Activated CD8-positive, alpha-beta memory T cell treated with anti-CD3 and anti-CD28 coated beads for 4 hours (primary cell): Measurements from ENCODE around the gene APOB.

ENCODE experiments used
- DNase-seq, 2 donors: peaks; one replicate each; pipeline ENCODE4 v3.0.0-alpha.2; 2020; ENCODE audit warnings: low read depth in 2 of 2

Gene APOB

DNA sequence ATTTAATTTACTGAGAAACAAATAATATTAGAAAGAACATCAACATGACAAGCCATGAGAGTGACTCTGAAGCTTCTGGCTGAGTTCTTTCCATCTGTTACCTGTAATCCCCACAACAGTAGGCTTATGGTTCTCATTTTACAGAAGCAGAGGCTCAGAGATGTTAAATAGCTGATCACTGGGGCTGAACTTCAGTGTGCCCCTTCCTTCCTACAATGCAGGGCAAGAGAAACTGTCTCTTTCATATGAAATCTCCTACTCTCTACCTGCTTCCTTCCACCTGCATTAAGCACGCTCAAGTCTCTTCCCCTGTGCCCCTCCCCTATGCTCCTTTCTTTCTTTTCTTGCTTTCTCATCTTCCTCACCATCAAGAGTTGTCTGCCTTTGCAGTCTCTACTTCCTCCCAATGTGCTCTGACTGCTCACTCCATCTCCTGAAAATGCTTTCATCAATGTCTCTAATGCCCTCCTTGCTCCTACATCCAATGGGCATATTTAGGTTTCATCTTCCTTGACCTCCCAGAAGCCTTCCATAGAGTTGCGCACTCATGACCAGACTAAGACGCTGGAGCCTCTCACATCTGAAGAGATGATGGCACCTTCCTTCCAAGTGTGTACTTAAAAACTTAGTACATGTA lies 23.7 kb downstream of the APOB start:
- DNase-seq, result no peak

GRCh38 chr2:21019678-21020021 lies 24.2 kb downstream of the APOB start:
- DNase-seq, result no peak

- no peak for DNase-seq
Observed at GRCh38 chr2:21019000-21019677, 24.7 kb downstream of the APOB start.

GRCh38 chr2:21018290-21018689 lies 25.6 kb downstream of the APOB start:
- DNase-seq, result no peak

DNA sequence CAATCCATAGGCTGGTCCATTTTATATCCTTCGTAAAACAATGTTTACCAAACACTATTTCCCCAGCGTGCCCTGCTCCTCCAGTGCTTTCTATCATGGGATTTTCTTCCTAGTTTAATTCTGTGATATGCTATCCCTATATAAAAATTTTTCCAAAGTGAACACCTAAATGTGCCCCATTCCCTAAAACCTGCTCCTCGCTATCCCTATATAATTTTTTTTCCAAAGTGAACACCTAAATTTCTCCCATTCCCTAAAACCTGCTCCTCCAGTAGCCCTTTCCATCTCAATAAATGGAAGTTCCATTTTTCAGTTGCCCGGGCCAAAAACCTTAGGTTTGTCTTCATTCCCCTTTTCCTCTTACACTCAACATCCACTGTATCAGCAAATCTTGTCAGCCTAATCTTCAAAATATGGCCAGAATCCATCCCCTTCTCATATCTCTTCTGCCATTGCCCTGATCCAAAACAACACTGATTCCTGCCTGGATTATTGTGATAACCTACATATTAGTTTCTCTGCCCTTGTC lies 26.1 kb downstream of the APOB start:
- DNase-seq, result no peak

GRCh38 chr2:21015281-21015645 lies 28.6 kb downstream of the APOB start:
- DNase-seq, result no peak

- DNase-seq, result no peak
Observed at GRCh38 chr2:21014364-21015280, 29.3 kb downstream of the APOB start.

DNA sequence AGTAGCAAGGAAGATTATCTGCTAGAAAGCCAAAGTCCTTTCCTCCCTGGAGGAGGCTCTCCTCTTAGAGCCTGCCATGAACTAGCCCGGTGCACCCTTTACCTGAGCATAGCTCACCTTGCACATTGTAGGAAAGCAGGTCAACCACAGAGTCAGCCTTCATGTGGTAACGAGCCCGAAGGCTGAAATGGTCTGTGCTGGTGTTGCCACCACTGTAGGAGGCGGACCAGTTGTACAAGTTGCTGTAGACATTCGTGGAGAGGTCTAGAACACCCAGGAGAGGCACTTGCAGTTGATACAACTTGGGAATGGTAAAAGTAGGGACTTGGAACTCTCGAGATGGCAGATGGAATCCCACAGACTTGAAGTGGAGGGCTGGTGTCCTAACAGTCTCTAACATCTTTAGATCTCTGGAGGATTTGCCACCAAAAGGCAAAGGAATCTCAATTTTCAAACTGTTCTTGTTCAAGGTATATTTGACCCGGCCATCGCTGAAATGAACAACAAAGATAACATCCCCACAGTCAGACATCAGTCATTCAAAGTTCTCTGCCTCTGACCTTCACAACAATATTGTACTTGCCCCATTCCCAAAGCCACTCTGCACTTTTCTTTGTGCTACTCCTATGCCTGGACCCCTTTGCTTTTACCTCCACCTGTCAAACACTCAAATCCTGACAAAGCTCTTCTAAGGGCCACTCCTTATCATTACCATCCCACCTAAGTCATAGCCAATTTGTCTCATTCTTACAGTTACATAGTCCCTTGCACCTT lies 30.6 kb downstream of the APOB start:
- no peak for DNase-seq

DNA sequence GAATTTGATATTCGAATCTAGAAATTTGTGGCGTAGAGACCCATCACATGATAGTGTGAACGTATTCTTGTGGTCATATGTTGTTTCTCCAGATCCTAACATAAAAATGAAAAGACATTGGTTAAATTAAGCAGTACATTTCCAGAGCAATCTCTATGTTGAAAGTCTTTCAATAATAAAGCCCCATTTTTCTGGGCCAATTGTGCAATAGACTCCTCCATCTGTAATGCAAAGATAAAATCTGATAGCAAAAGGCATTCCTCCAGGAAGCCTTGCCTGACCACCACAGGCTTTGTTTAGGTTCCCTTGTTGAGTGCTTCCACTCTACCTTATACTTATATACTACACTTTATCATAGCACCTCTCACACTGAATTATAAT lies 31.3 kb downstream of the APOB start:
- DNase-seq, result no peak

GRCh38 chr2:21011876-21012556 lies 31.9 kb downstream of the APOB start:
- no peak for DNase-seq

- no peak for DNase-seq
Observed at GRCh38 chr2:21011453-21011852, 32.4 kb downstream of the APOB start.

- no peak for DNase-seq
Observed at GRCh38 chr2:21010813-21011439, 32.9 kb downstream of the APOB start.

GRCh38 chr2:21009662-21010225 lies 34.1 kb downstream of the APOB start:
- DNase-seq, result no peak

DNA sequence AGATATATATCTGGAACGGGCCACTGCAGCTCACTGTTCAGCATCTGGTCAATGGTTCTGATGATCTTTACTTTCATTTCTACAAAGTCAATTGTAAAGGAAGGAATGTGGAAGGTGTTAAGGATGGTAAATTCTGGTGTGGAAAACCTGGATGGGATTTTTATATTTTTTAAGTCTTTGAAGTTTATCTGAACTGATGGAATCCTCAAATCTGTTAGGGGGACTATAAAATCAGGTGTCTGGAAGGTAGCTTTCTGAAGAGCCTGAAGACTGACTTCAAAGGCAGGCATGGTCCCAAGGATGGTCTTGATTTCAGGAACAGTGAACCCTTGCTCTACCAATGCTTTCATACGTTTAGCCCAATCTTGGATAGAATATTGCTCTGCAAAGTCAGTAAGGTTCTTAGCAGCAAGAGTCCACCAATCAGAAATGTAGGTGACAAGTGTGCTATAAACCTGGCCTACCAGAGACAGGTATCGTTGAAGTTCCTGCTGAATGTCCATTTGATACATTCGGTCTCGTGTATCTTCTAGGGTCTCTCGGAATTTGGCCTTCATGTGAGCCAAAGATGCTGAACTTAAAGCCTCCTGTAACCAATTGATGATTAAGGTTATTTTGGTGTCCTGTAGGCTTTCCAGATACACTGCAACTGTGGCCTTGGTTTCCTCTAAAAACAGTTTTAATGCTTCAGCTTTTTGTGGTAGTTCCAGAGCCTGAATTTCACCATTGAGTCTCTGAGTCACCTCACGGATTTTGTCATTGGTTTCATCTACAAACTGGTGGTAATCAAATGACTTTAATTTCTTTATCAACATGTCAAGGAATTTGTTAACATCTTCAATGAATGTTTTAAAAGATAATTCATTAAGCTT lies 34.8 kb downstream of the APOB start:
- no peak for DNase-seq

DNA sequence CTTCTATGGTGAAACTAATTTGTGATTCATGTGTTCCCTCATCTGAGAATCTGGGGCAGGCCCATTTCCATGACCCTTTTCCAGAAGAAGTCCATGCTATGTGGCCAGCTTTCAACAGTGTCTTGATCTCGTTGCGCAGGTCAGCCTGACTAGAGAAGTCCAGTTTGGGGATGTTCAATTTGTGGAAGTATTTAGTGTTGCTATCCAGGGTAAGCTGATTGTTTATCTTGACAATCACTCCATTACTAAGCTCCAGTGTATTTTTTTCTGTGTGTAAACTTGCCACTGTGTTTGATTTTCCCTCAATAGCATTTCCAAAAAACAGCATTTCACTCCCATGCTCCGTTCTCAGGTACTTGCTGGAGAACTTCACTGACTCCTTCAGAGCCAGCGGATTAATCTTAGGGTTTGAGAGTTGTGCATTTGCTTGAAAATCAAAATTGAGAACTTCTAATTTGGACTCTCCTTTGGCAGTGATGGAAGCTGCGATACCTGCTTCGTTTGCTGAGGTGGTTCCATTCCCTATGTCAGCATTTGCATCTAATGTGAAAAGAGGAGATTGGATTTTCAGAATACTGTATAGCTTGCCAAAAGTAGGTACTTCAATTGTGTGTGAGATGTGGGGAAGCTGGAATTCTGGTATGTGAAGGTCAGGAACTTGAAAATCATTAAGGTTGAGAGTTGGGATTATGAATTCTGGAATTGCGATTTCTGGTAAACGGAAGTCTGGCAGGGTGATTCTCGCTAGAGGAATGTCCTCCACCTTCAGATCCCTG lies 35.7 kb downstream of the APOB start:
- DNase-seq, result no peak

DNA sequence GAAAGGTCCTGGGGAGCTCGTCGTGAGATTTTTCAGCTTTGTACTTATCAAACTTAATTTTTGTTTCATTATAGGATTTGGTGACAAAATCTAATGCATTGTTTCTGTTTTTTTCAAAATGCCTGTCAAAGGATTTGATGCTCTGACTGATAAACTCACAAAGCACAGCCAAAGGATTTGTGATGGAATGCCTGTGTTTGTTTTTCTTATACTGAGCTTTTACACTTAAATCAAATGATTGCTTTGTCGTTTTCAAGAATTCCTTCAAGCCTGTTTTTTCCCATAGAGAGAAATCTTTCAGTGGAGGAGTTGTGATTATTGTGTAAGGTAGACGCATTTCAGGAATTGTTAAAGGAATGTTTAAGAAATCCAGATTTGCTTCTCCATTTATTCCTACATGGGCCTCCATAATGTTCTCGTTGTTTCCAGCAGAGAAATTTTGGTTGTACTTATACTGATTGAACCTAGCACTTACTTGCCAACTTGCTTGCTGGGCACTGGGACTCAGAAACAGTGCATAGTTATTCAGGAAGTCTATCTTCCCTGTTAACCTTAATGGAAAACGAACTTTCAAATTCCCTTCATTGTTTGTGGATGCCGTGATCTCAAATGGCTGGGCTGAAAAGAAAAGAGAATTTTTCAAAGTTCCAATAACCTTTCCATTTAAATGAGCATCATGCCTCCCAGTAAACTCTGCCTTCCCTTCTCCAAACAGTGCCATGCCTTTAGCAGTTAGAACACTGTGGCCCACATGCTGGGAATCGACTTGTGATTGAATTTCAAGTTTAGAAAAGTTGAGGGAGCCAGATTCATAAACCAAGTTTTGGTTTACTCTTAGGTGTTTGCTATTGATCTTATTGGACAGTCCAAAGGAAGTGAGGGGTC lies 36.5 kb downstream of the APOB start:
- no peak for DNase-seq

DNA sequence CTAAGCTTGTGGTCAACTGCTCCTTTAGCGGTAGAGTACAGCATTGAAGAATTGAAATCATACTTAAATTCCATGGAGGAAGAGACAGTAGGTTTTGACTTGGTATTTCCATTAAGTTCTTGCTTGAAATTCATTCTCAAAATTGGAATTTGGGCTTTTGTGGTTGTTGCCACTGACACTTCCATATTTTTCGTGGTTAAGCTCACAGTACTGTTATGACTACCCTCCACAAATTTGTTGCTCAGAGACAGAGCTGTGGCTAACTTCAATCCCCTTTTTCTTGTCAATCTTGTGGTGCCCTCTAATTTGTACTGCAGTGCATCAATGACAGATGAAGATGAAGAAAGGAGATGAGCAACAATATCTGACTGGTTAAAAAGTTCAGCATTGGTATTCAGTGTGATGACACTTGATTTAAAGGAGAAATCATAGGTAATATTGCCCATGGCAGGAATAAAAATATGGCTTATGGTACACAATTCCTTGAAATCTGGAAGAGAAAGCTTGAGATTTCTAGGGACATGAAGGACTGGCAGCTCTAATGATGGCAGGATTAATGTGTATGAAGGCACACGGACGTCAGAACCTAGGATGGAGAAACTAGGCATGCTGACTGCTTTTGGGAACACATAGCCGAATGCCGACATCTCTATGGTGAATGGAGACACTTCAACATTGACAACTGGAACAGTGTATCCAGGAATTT lies 37.3 kb downstream of the APOB start:
- no peak for DNase-seq
